Measurements from ENCODE around the gene SART3.
"Not testable (repeated sequence)": the region's sequence is repeated elsewhere in the genome, so short reads cannot be mapped to it uniquely, and the experiment has no call there.

SART3 gene

GRCh38 chr12:108561852-108562347, 927 bp upstream of the SART3 start:
- DNase-seq: no peak

- DNase-seq: no peak
Measured at GRCh38 chr12:108560321-108560721, 652 bp downstream of the SART3 start.

GRCh38 chr12:108559748-108560147, 1.2 kb downstream of the SART3 start:
- DNase-seq: no peak

- no peak for DNase-seq
Measured at GRCh38 chr12:108559007-108559655, 1.8 kb downstream of the SART3 start.

- not testable (repeated sequence) for DNase-seq
Measured at GRCh38 chr12:108555383-108555782, 5.6 kb downstream of the SART3 start.

- DNase-seq: no peak
Measured at GRCh38 chr12:108553799-108554198, 7.2 kb downstream of the SART3 start.

GRCh38 chr12:108551535-108551934, 9.4 kb downstream of the SART3 start:
- DNase-seq: no peak

GRCh38 chr12:108548954-108549521, 11.9 kb downstream of the SART3 start:
- no peak for DNase-seq

GRCh38 chr12:108547686-108548085, 13.3 kb downstream of the SART3 start:
- no peak for DNase-seq

- DNase-seq: no peak
Measured at GRCh38 chr12:108543652-108544051, 17.3 kb downstream of the SART3 start.

GRCh38 chr12:108542320-108542719, 18.7 kb downstream of the SART3 start:
- DNase-seq: no peak

- no peak for DNase-seq
Measured at GRCh38 chr12:108538616-108539195, 22.3 kb downstream of the SART3 start.

- DNase-seq: no peak
Measured at GRCh38 chr12:108538146-108538545, 22.8 kb downstream of the SART3 start.

GRCh38 chr12:108531929-108532848, 28.8 kb downstream of the SART3 start:
- no peak for DNase-seq

- DNase-seq: no peak
Measured at GRCh38 chr12:108530161-108530560, 30.8 kb downstream of the SART3 start.

GRCh38 chr12:108527166-108527496, 33.8 kb downstream of the SART3 start:
- no peak for DNase-seq

GRCh38 chr12:108526482-108527165, 34.3 kb downstream of the SART3 start:
- DNase-seq: no peak

GRCh38 chr12:108525681-108526080, 35.3 kb downstream of the SART3 start:
- no peak for DNase-seq

GRCh38 chr12:108523365-108523764, 37.6 kb downstream of the SART3 start:
- DNase-seq: no peak

GRCh38 chr12:108519558-108519957, 41.4 kb downstream of the SART3 start:
- no peak for DNase-seq

GRCh38 chr12:108518716-108519496, 42.1 kb downstream of the SART3 start:
- DNase-seq: no peak
